Activated CD4-positive, alpha-beta T cell treated with anti-CD3 and anti-CD28 coated beads, Interleukin-2, amount 50 U/mL, for 1 hour (primary cell): Measurements from ENCODE around the gene NFKB2.

Experiments
- DNase-seq: peaks from one replicate; pipeline ENCODE4 v3.0.0-alpha.2; 2020

The NFKB2 gene

DNA sequence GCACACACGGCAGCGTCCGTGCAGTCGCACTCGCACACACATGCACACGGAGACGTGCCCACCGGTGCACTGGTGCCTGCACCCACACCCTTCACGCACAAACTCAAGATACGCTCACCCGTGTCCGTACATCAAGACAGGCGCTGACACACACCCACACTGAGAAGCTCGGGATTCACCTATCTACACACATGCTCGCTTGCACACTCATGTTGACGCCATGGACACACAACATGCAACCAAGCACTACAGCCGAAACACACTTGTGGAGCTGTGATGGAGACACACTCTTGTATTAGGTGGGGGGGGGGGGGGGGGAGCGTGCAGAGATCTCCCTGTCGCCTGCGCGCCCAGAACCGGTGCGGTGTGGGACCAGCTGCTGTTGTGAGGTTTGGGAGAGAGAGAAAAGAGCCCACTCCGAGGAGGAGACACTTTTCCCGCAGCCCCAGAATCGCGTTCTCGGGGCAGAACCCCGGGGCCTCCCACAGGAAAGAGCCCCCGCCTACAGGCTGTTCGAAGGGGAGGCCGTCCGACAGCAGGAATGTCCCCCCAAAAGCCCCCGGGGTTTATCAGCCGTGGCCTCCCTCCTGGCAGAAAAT is 605 bp upstream of the NFKB2 start:
- DNase-seq, result no peak

DNA sequence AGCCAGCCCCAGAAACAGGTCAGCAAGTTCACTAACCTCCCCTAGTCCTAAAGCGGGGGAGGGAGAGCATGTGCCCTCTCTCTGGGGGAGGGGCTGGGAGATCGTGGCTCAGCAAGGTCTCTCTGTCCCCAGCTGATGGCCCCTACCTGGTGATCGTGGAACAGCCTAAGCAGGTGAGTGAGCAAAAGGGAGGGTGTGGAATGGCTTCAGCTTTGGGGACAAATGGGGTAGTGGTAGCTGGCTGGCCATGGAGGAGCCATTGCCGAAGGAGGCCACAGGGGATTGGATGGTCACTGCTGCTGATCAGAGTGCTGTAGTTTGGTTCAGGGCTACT is 779 bp downstream of the NFKB2 start:
- peak; percentile 14 for DNase-seq

- DNase-seq, result peak; percentile 10
Observed at GRCh38 chr10:102396730-102397151, 1.2 kb downstream of the NFKB2 start.

DNA sequence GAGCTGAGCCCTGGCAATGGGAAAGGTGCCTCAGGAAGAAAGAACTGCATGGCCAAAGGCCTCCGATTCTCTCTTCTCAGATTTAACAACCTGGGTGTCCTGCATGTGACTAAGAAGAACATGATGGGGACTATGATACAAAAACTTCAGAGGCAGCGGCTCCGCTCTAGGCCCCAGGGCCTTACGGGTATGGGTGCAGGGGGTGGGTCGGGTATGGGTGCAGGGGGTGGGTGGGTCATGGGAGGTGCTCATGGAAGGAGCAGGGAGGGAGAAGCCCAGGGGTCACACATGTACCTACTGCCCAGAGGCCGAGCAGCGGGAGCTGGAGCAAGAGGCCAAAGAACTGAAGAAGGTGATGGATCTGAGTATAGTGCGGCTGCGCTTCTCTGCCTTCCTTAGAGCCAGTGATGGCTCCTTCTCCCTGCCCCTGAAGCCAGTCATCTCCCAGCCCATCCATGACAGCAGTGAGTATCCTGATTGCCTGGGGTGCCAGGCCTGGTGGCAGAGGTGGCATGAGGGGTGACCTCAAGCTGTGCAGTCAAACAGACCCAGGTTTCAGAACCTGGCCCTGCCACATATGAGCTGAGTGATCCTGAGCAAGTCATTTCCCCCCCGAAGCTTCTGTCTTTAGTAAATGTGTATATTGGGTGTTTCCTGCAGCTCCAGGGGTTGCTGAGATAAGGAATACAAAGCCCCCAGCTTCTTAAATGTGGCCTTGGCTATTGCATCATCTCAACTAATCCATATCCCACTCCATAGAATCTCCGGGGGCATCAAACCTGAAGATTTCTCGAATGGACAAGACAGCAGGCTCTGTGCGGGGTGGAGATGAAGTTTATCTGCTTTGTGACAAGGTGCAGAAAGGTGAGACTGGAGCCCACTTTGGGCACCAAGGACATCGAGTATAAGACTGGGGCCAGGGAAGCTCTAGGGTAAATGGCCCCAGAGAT is 2.0 kb downstream of the NFKB2 start:
- DNase-seq, result peak; percentile 4

DNA sequence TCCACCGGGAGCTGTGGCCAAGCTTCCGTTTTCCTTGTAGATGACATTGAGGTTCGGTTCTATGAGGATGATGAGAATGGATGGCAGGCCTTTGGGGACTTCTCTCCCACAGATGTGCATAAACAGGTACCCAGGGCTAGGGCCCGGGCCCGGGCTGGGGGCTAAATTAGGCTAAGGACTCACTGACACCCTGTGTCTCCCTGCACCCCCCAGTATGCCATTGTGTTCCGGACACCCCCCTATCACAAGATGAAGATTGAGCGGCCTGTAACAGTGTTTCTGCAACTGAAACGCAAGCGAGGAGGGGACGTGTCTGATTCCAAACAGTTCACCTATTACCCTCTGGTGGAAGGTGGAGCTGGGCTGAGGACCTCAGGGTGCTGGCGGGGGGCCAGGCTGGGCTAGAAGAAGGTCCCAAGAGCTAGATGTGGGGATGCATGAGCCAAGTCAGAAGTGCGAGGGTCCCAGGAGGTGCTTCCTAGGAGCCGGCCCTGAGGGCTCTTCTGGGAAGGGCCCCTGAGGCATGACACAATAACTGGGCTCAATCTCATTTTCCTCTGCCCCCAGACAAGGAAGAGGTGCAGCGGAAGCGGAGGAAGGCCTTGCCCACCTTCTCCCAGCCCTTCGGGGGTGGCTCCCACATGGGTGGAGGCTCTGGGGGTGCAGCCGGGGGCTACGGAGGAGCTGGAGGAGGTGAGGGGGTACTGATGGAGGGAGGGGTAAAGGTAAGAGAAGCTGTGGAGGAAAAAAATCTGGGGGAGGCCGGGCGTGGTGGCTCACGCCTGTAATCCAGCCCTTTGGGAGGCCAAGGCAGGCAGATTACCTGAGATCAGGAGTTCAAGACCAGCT is 2.9 kb downstream of the NFKB2 start:
- DNase-seq, result no peak

- DNase-seq, result peak; percentile 87
Observed at GRCh38 chr10:102399217-102400021, 3.9 kb downstream of the NFKB2 start.

- no peak for DNase-seq
Observed at GRCh38 chr10:102400076-102400475, 4.6 kb downstream of the NFKB2 start.

DNA sequence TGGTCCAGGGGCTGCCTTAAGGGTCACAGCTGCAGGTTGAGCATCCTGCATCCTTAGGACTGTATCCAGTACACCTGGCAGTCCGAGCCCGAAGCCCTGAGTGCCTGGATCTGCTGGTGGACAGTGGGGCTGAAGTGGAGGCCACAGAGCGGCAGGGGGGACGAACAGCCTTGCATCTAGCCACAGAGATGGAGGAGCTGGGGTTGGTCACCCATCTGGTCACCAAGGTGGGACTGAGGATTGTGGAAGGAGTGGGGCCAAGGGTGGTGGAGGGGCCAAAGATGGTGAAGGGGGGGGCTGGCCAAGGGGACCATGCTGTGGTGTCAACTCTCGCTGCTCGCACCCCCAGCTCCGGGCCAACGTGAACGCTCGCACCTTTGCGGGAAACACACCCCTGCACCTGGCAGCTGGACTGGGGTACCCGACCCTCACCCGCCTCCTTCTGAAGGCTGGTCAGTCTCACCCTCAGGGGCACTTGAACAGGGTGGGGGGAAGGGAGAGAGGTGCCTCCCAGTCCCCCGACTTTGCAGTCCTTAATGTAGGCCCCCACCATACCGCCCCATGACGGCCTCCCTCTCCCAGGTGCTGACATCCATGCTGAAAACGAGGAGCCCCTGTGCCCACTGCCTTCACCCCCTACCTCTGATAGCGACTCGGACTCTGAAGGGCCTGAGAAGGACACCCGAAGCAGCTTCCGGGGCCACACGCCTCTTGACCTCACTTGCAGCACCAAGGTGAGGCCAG is 5.3 kb downstream of the NFKB2 start:
- no peak for DNase-seq

GRCh38 chr10:102401342-102401654 is 5.8 kb downstream of the NFKB2 start:
- no peak for DNase-seq

GRCh38 chr10:102401735-102402511 is 6.4 kb downstream of the NFKB2 start:
- DNase-seq, result no peak

DNA sequence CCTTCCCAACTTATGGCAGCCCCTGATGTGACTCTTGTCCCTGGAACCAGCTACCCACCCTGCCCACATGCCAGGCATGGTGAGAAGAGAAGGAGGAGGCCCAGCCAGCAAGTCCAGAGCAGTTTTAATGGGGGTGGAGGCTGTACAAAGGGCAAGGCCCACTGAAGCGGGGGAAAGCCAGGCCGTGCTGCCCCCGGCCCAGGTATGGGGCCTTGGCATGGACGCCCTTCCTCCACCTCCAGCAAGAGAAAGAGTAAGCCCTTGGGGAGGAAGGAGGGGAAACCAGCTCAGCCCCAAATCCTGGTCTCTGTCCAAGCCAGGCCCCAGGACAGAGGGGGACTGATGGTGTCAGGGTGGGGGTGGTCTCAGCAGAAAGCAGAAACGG is 7.0 kb downstream of the NFKB2 start:
- no peak for DNase-seq

- DNase-seq, result no peak
Observed at GRCh38 chr10:102403115-102403514, 7.6 kb downstream of the NFKB2 start.

DNA sequence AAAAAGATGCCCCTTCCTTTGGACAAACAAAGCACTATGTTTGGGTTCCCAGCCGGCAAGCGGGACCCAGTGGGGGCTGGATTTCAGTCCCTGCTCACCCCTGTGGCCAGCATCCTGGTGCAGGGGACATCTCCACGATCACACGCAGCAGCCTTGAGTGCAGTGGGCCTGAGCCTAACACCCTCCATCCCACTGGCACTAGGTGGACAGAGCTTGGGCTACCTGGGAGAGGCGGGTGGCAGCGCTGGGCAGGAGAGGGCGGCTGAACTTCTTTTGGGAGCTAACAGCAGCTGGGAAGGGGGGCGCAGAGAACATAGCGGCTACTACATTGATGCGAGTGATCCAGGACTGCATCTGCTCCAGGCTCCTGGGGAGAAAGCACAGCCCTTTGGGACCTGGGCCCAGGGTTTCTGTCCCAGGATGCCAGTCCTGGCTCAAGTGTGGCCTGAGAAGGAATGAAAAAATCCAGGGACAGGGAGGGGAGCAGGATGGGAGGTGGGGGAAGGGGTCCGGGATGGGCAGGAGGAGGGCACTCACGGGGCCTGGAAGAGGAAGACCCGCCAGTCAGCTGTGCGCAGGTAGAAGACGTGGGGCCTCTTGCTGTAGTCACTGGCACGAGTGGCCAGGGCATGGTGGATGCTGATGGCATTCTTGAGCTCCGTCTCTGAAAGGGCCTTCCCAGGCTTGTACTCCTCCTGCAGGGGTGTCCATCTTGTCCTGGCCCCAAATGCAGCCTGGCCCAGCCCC is 9.0 kb downstream of the NFKB2 start:
- DNase-seq, result no peak

GRCh38 chr10:102405108-102405571 is 9.6 kb downstream of the NFKB2 start:
- no peak for DNase-seq

- DNase-seq, result no peak
Observed at GRCh38 chr10:102405632-102406031, 10.1 kb downstream of the NFKB2 start.

DNA sequence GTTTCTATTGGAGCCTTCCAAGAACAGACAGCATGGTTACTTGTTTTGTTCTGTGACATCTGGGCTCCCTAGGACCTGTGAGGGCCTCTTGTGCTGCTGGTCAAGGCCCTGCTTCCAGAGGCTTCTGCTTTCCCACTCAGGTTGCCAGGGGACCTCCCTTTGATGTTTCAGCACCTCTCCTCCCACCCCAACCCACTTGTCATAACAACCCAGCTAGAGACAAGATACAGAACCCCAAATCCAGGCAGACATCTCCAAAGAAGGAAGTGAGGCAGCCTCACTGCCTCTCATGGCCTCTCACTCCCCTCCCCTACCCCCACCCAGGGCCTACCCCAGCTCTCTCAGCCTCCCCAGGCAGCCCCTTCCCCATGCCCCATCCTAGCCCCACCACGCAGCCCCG is 11.3 kb downstream of the NFKB2 start:
- DNase-seq, result no peak

DNA sequence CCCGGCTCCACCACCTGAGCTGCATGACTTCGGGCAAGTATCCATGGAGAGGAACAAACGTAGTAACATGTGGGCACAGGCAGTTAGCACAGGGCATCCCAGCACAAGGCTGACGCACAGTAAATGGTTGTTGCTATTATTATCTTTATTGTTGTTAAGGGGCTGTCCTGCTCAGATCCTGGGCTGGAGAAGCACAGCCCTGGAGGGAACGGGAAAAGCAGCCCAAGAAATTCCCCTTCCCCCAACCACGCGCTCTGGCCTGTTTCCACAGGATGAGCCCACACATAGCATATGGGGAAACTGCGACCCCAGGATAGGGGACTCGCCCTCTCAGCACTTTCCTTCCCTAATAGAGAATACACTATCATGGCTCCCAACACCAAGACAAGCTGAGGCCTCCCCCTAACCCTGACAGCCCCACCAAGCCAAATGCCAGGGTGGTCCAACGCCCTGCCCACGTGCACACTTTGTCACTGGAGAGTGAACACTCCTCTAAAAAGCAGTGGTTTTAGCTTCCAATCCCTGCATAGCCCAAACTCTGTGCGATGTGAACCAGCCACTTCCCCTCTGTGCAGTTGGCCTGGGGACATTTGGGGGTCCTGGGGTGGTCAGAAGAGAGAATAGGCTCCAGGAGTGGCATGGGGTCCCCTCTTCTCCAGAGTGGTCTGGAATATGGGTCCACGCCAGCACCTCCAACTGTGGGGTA is 12.1 kb downstream of the NFKB2 start:
- DNase-seq, result no peak

- peak; percentile 16 for DNase-seq
Observed at GRCh38 chr10:102408131-102408727, 12.7 kb downstream of the NFKB2 start.
